GM12878 (cell line): ENCODE measurements around the gene PARS2. TPM values are rescaled to one million over a fixed set of nuclear protein-coding genes. Genes with fewer than 3 reads are reported as not detected.

Source experiments
- ATAC-seq: fragments of 200-7000 bp; cut with Tn5 transposase; 3 replicates; pipeline ENCODE4 v1.9.1; 2020; ENCODE audit warnings: mild to moderate bottlenecking, moderate library complexity
- BruUV-seq: library from RNA; stranded (reverse); fragments of 400-500 nt; replicated peaks from 2 replicates; lab custom pipeline; 2021; lab: Mats Ljungman, UMichigan
- CTCF ChIA-PET: fragments of 300-600 bp; sonication (Branson Sonifier 250); formaldehyde crosslinking; extraction: SDS; loops from one replicate; lab custom pipeline; 2021; ENCODE audit warnings: inconsistent platforms; lab: Yijun Ruan, JAX
- POLR2A ChIA-PET: fragments of 350-600 bp; formaldehyde crosslinking; extraction: SDS; loops from one replicate; lab custom pipeline; 2021; ENCODE audit warnings: inconsistent platforms; lab: Charles Lee
- RAD21 ChIA-PET: fragments of 300-600 bp; sonication (Branson Sonifier 250); formaldehyde crosslinking; loops from one replicate; lab custom pipeline; 2023; ENCODE audit warnings: antibody characterized with exemption; ENCODE audit not compliant: unreplicated experiment; lab: Charles Lee
- SMC1A ChIA-PET: fragments of 300-600 bp; sonication (Branson Sonifier 250); formaldehyde crosslinking; loops from one replicate; lab custom pipeline; 2023; ENCODE audit not compliant: unreplicated experiment, uncharacterized antibody; lab: Charles Lee
- DNase-seq: peaks from one replicate; pipeline ENCODE4 v3.0.0-alpha.2; 2011; ENCODE audit warnings: low read depth, low spot score
- FAIRE-seq: peaks from 3 replicates; lab custom pipeline; 2011; peaks lifted over from hg19 to GRCh38; lab: Jason Lieb, UNC
- H2AFZ ChIP-seq: 2 replicates; pipeline ENCODE4 v1.6.0; 2011; ENCODE audit warnings: low read depth, low read length, control low read depth; ENCODE audit not compliant: control insufficient read depth
- H3K27ac ChIP-seq: 2 replicates; pipeline ENCODE4 v1.5.1; 2011; ENCODE audit warnings: control low read depth; ENCODE audit not compliant: control insufficient read depth, insufficient read depth
- H3K27me3 ChIP-seq, 2 experiments: replicated peaks in 1 of 2; 2 replicates each; pipeline versions ENCODE4 v1.6.0 to v1.6.1; 2011; ENCODE audit warnings: low read length in 1 of 2; ENCODE audit not compliant: control insufficient read depth in 2 of 2, insufficient read depth in 2 of 2
- H3K36me3 ChIP-seq, 2 experiments: 2 replicates each; pipeline ENCODE4 v1.5.1; 2011; ENCODE audit warnings: low read length in 1 of 2; ENCODE audit not compliant: control insufficient read depth in 2 of 2, insufficient read depth in 2 of 2
- H3K4me1 ChIP-seq: 2 replicates; pipeline ENCODE4 v1.6.1; 2011; ENCODE audit warnings: mild to moderate bottlenecking, low read length, moderate library complexity, mixed read lengths; ENCODE audit not compliant: control insufficient read depth, insufficient read depth
- H3K4me2 ChIP-seq: 2 replicates; pipeline ENCODE4 v1.6.0; 2011; ENCODE audit warnings: control low read depth; ENCODE audit not compliant: control insufficient read depth, insufficient read depth
- H3K4me3 ChIP-seq: fragments of 200-600 bp; sonication (generic); 2 replicates; pipeline ENCODE4 v1.5.1; 2016
- H3K79me2 ChIP-seq: 2 replicates; pipeline ENCODE4 v1.6.0; 2011; ENCODE audit warnings: low read length; ENCODE audit not compliant: control insufficient read depth, insufficient read depth
- H3K9ac ChIP-seq: 2 replicates; pipeline ENCODE4 v1.8.0; 2011; ENCODE audit warnings: low read length, control low read depth, mixed read lengths; ENCODE audit not compliant: control insufficient read depth, insufficient read depth
- H3K9me3 ChIP-seq: replicated peaks from 3 replicates; pipeline ENCODE4 v1.5.1; 2011; ENCODE audit warnings: mild to moderate bottlenecking, low read length; ENCODE audit not compliant: control insufficient read depth, insufficient read depth
- H4K20me1 ChIP-seq: 2 replicates; pipeline ENCODE4 v1.6.0; 2011; ENCODE audit not compliant: control insufficient read depth, insufficient read depth
- BHLHE40 ChIP-seq, 2 experiments: fragments of 450-650 bp in 1 of 2; IDR thresholded peaks; 2 replicates each; pipeline ENCODE4 v1.6.1; 2011 to 2017; ENCODE audit warnings: low read depth in 2 of 2, borderline replicate concordance in 1 of 2, improper control_type of control experiment in 1 of 2, low read length in 1 of 2, mild to moderate bottlenecking in 1 of 2
- CBX3 ChIP-seq: fragments of 200-600 bp; sonication (generic); IDR thresholded peaks from 2 replicates; pipeline ENCODE4 v1.6.1; 2016; ENCODE audit warnings: low read depth, borderline replicate concordance
- CEBPB ChIP-seq, 2 experiments: fragments of 150-350 bp in 1 of 2; IDR thresholded peaks; 2 replicates each; pipeline ENCODE4 v1.6.1; 2012 to 2014; ENCODE audit warnings: low read depth in 2 of 2, low read length in 2 of 2, borderline replicate concordance in 1 of 2, inconsistent platforms in 1 of 2
- CHD1 ChIP-seq: IDR thresholded peaks from 2 replicates; pipeline ENCODE4 v1.6.1; 2012; ENCODE audit warnings: low read depth, low read length, improper control_type of control experiment
- CHD2 ChIP-seq: IDR thresholded peaks from 2 replicates; pipeline ENCODE4 v1.6.1; 2011; ENCODE audit warnings: low read depth, low read length, improper control_type of control experiment, borderline replicate concordance
- EP300 ChIP-seq, 2 experiments: fragments of 150-350 bp in 1 of 2; IDR thresholded peaks; 2 replicates each; pipeline ENCODE4 v1.6.1; 2011 to 2012; ENCODE audit warnings: low read depth in 2 of 2, low read length in 2 of 2, borderline replicate concordance in 1 of 2, improper control_type of control experiment in 1 of 2, inconsistent platforms in 1 of 2; ENCODE audit not compliant: control insufficient read depth in 1 of 2
- FOS ChIP-seq: IDR thresholded peaks from 3 replicates; pipeline ENCODE4 v1.6.1; 2011; ENCODE audit warnings: borderline replicate concordance; ENCODE audit not compliant: insufficient read length; ENCODE audit errors: extremely low read depth
- HSF1 ChIP-seq: fragments of 150-350 bp; IDR thresholded peaks from 2 replicates; pipeline ENCODE4 v1.6.1; 2014; ENCODE audit warnings: mild to moderate bottlenecking, low read depth, low read length
- IKZF2 ChIP-seq, 2 experiments: fragments of 450-650 bp; IDR thresholded peaks; 2 replicates each; pipeline ENCODE4 v1.6.1; 2017; ENCODE audit warnings: mild to moderate bottlenecking in 2 of 2, moderate library complexity in 2 of 2
- JUNB ChIP-seq: IDR thresholded peaks from 2 replicates; pipeline ENCODE4 v1.6.1; 2016; ENCODE audit warnings: antibody characterized with exemption, mild to moderate bottlenecking
- MXI1 ChIP-seq: fragments of 150-350 bp; IDR thresholded peaks from 2 replicates; pipeline ENCODE4 v1.6.1; 2011; ENCODE audit warnings: low read depth, mild to moderate bottlenecking, inconsistent platforms, low read length, improper control_type of control experiment
- POLR2AphosphoS5 ChIP-seq: IDR thresholded peaks from 2 replicates; pipeline ENCODE4 v1.6.1; 2011; ENCODE audit warnings: mild to moderate bottlenecking, low read length, inconsistent platforms
- STAT1 ChIP-seq: fragments of 450-650 bp; conservative IDR thresholded peaks from 2 replicates; pipeline ENCODE4 v1.6.1; 2014; ENCODE audit warnings: antibody characterized with exemption, mild to moderate bottlenecking
- TAF1 ChIP-seq: IDR thresholded peaks from 2 replicates; pipeline ENCODE4 v1.6.1; 2011; ENCODE audit warnings: mild to moderate bottlenecking, low read depth, low read length, borderline replicate concordance
- TCF3 ChIP-seq: IDR thresholded peaks from 2 replicates; pipeline ENCODE4 v1.6.1; 2012; ENCODE audit warnings: low read depth, mild to moderate bottlenecking, low read length, borderline replicate concordance; ENCODE audit not compliant: insufficient read depth
- ZBTB4 ChIP-seq: fragments of 450-650 bp; formaldehyde crosslinking; IDR thresholded peaks from 2 replicates; pipeline ENCODE4 v1.4.0; 2022; ENCODE audit warnings: mild to moderate bottlenecking, moderate library complexity
- ZNF217 ChIP-seq: fragments of 450-650 bp; IDR thresholded peaks from 2 replicates; pipeline ENCODE4 v1.6.1; 2017; ENCODE audit warnings: antibody characterized with exemption, mild to moderate bottlenecking
- WGBS: methylation state at CpG from one replicate; pipeline ENCODE4 v1.1.6; 2016; ENCODE audit warnings: low lambda C conversion rate; ENCODE audit not compliant: insufficient replicate concordance, insufficient coverage; ENCODE audit errors: missing lambda C conversion rate; 5-methylcytosine and 5-hydroxymethylcytosine counted together
- in situ Hi-C: fragments of 300-500 bp; cut with MboI; formaldehyde crosslinking; loops from 9 replicates; pipeline ENCODE4 v1.14.3; 2018; ENCODE audit warnings: mixed read lengths
- intact Hi-C: fragments of 100-400 bp; cut with micrococcal nuclease; formaldehyde crosslinking; loops from one replicate; pipeline ENCODE4 v1.14.2; 2022; ENCODE audit not compliant: unreplicated experiment
- polyA plus RNA-seq, 11 experiments: library from polyadenylated mRNA; depleted of rRNA in 4 of 11; unstranded in 6 of 11; stranded (reverse) in 5 of 11; fragments of >200 nt; fragmentation: Nextera tagmentation in 4 of 11; fragmentation: Illumina TruSeq in 1 of 11; extraction: Ambion mirVana in 4 of 11; extraction: Trizol in 1 of 11; gene quantifications; 1 replicate in 1 of 11; 2 replicates in 10 of 11; pipeline versions ENCODE4 v1.2.1 to v1.2.3, GENCODE V29; 2011 to 2016; ENCODE audit warnings: inconsistent platforms in 2 of 11, missing spikeins in 2 of 11, low read depth in 1 of 11
- total RNA-seq, 4 experiments: library from RNA; depleted of rRNA in 3 of 4; stranded (reverse); fragments of >200 nt in 3 of 4; fragmentation: Illumina TruSeq in 1 of 4; extraction: Trizol in 1 of 4; gene quantifications; 2 replicates each; pipeline versions ENCODE4 v1.2.1 to v1.2.3, GENCODE V29; 2013 to 2021

The PARS2 gene
- total and polyA plus RNA-seq, 10 of the 15 experiments (the other 5 are each of a cell fraction or from before 2014, with no cell fraction given): 3.7 to 12.2 (median 5.9) TPM

GRCh38 chr1:54715493-54716298, 48.6 kb downstream of the PARS2 start, which contains the start of gene TTC4:
Gene TTC4, plus strand, starts transcription at chr1:54715861. Its CDS starts 48 bp downstream, at chr1:54715909.
- CTCF ChIA-PET: interaction anchor here (1.0 to 1.3 kb wide), 4 partner anchors 86 to 229 kb away, joined by 3 to 4 read pairs (median 4); no protein-coding TSS in a partner anchor
- WGBS: under 1% methylated on average over 49 of the region's 51 CpGs
- no peaks in the 10 kb centered on the region for H3K9me3 ChIP-seq
- H3K4me2 ChIP-seq: peak within 1 kb of the TSS; percentile 89
- H2AFZ ChIP-seq: peak within 1 kb of the TSS; percentile 100
- peak within 1 kb of the TSS; percentile 93 for H3K9ac ChIP-seq
- SMC1A ChIA-PET: interaction anchor here (0.9 to 2.3 kb wide), 4 partner anchors 10 to 94 kb away, joined by 3 to 7 read pairs (median 3); no protein-coding TSS in a partner anchor
- peak within 1 kb of the TSS; percentile 77 for H3K4me3 ChIP-seq
- H4K20me1 ChIP-seq: no peaks in the 10 kb centered on the region
- H3K27me3 ChIP-seq: no peaks in the 10 kb centered on the region; a peak in 1 of 4 replicates
- peaks cover 0 to 9% of the 10 kb centered on the region in 2 experiments; a peak in 1 of 4 replicates for H3K36me3 ChIP-seq
- intact Hi-C loops: loop anchor here (2.0 to 5.0 kb wide), 2 partner anchors 49 to 82 kb away; partner anchors contain the start of gene PARS2
- peak; percentile 98 for ATAC-seq
- in situ Hi-C loops: no loop called here
- POLR2A ChIA-PET: interaction anchor here (0.8 to 1.4 kb wide), 3 partner anchors 9 to 86 kb away, joined by 3 to 4 read pairs (median 3); partner anchors contain the start of gene TTC22
- FAIRE-seq: peak; percentile 97
- RAD21 ChIA-PET: interaction anchor here (1.3 to 2.5 kb wide), 2 partner anchors 86 to 94 kb away, joined by 4 to 12 read pairs; partner anchors contain the start of gene TTC22
- peak within 1 kb of the TSS; percentile 78 for H3K27ac ChIP-seq
- peaks cover 3% of the 10 kb centered on the region; the same call in 1 of the 2 replicates for H3K4me1 ChIP-seq
- TSS peak; percentile 82 for BruUV-seq
- peak; percentile 40 for DNase-seq
- peaks cover 18% of the 10 kb centered on the region for H3K79me2 ChIP-seq
- TF ChIP-seq BHLHE40 (IDR thresholded peaks at IDR 0.05; ENCODE audit: borderline replicate concordance in 1 of 2, low read depth in 2 of 2, low read length in 1 of 2): peak; percentile 15 to 67; a peak in 3 of 4 replicates
- no peak for TF ChIP-seq HSF1
- 0 out of 2 replicates have a peak, but pooled peaks have one; percentile 16 for TF ChIP-seq JUNB
- TF ChIP-seq MXI1: peak; percentile 90
- no peak; the same call in 1 of the 2 replicates for TF ChIP-seq ZNF217
- TF ChIP-seq POLR2AphosphoS5: peak; percentile 96
- TF ChIP-seq CBX3: no peak
- no peak for TF ChIP-seq CHD1
- TF ChIP-seq STAT1: 0 out of 2 replicates have a peak, but pooled peaks have one; percentile 82
- peak in 1 of 2 experiments; percentile 32; a peak in 3 of 4 replicates for TF ChIP-seq IKZF2 (IDR thresholded peaks at IDR 0.05)
- no peak for TF ChIP-seq CEBPB (IDR thresholded peaks at IDR 0.05; ENCODE audit: borderline replicate concordance in 1 of 2, low read depth in 2 of 2, low read length in 2 of 2)
- TF ChIP-seq TAF1: peak; percentile 94
- TF ChIP-seq EP300 (IDR thresholded peaks at IDR 0.05; ENCODE audit: borderline replicate concordance in 1 of 2, control insufficient read depth in 1 of 2, low read depth in 2 of 2, low read length in 2 of 2): peak in 1 of 2 experiments; percentile 19; a peak in 1 of 4 replicates
- peak; percentile 66 for TF ChIP-seq CHD2
- TF ChIP-seq TCF3: peak; percentile 79; the same call in 1 of the 2 replicates
- no peak for TF ChIP-seq ZBTB4 (CRISPR knock-in tag)
- no peak for TF ChIP-seq FOS
